ENCODE data around the gene USP2.

Gene USP2

GRCh38 chr11:119320240-119320775 lies 61.2 kb downstream of the USP2 start:
- DNase-seq, result no peak

- DNase-seq, result no peak
These were observed 61.7 kb downstream of the USP2 start for GRCh38 chr11:119319700-119320239.

DNA sequence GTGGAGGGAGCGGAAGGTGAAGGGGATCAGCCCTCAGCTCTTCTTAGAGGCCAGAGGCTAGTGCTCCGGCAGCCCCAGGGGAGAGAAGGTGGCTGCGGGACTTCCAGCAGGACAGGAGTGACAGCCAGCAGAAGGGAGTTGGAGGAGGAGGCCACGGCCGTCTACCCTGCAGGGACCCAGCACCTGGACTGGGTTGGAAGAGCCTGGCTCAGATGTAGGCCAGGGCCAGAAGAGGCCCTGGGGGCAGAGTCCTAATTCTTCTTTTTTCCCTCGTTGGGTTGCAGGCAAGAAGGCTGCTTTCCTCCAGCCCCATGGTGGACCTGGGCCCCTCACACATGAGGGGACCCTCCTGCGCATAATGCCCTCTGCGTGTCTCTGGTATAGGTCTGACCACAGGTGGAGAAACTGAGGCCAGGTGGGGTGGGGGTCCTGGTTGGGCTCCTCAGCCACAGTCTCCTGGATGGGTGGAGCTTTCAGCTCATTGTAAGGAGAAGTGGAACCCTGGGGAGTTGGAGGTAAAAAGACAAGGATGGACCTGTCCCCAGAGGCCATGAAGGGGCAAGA lies 62.3 kb downstream of the USP2 start:
- DNase-seq, result no peak

DNA sequence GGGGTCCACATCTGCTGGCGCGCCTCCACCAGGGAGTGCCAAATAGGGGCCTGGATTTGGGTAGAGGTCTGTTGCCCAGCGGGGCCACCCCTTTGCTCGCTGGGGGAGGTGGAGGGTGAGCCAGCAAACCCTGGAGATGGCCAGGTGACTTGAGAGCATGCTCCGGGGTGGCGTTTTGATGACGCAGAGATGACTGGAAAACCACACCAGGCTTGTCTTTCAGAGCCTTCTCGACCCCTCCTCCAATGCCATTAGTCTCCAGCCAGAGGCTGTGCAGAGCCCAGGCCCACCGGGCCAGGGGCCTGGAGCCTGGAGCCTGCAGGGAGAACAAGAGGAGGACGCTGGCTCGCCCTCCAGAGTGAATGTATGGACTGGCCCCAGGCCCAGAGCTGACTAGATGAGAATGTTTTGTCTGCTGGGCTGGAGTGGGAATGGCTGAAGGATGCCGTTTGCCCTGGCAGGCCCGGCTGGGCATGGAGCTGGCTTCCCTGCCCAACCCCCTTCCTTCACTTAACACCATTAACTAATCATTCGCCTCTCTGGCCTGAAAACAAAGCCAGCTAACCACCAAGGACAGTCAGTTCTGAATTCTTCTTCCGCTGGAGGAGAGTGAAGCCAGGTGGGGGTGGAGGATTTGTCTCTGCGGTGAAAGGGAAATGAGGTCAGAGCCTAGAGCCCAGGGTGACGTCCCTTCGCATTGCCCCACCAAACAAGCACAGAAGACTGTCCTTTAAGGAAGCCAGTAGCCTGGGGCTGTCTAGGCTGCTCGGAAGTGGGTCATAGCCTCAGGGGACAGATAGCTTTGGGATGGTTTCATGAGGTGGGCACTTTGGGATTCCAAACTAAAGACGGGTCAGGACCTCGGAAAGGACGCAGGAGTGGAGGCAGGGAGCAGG lies 63.0 kb downstream of the USP2 start:
- DNase-seq, result peak; percentile 39 to 51

DNA sequence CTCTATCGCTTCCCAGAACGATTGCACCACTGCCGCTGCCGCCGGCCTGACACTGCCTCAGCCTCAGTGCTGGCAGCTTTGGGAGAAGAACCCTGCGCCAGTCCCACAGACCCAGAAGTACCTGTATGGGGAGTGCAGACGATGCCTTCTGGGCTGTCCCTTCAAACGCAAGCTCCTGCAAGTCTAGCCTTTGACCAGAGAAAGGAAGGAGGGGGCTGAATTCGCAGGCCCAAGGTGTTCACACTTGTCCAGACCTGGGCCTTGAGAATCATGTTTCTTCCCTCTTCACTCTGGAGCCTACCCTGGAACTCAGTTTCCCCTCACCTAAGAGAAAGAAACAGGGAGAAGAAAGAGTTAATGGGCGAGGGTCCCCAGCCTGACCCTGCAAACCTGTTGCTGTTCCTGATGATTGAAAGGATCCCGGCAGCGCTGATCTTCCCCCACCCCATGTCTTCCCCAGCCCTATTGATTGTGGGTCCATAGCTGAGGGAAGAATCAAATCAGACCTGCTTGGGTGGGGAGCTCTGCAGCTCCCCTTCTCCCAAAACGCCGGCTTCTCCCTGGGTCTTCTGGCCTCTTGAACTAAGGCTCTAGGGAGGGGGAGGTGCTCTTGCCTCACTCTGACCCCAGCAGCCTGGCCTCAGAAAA lies 63.8 kb downstream of the USP2 start:
- no peak for DNase-seq

- no peak for DNase-seq
These were observed 64.5 kb downstream of the USP2 start, which contains the start of gene MCAM for GRCh38 chr11:119316729-119317591. TSS of gene MCAM (minus strand) at chr11:119317130. CDS start at chr11:119317101, 29 bp downstream.

DNA sequence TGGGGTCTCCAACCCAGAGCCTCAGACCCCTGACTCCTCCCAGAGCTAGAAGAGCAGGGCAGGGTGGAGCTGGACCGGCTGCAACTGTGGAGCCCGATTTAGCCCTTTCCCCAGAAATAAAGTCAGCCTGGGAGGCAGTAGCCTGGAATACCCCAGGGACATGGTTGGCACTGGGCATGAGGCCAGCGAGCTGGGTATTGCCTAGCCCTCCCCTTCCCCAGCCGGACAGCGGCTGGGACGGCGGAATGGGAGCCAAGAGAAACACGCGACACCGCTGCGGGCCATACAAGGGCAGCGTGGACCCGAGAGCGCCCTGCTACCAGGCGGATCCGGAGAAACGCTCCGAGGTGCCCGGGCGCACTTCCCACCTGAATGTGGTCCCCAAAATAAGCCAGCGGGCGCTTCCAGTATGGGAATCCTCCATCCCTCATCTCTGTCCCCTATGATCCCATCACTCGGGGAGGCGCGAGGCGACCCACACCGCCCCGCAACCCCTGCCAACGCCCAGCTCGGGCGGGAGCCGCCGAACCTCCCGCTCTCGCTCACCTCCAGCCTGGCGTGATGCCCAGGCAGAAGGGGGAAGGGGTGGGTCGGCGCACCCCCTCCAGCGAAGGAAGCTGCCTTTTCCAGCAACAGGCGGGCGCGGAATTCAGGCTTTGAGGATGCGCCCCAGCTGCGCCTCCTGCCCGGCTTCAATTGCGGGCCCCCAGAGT lies 65.3 kb downstream of the USP2 start:
- DNase-seq, result no peak

- DNase-seq, result peak; percentile 46 to 48
These were observed 66.1 kb downstream of the USP2 start for GRCh38 chr11:119315131-119316015.

- no peak for DNase-seq
These were observed 66.8 kb downstream of the USP2 start for GRCh38 chr11:119314726-119315125.

DNA sequence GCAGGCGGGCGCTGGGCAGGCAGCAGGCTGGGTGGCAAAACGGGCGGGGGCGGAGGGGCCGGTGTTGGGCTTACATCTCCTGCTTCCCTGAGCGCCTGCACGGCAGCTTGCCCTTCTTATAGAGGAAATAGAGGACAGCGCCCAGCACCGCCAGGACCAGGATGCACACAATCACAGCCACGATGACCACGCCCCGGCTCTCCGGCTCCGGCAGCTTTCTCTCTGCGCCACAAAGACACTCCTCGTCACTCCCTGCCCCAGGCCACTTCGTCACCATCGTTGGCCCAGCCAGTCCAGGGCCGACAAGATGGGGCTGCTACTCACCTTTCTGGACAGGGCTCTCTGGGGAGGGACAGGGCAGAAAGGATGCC lies 70.8 kb downstream of the USP2 start:
- no peak for DNase-seq

DNA sequence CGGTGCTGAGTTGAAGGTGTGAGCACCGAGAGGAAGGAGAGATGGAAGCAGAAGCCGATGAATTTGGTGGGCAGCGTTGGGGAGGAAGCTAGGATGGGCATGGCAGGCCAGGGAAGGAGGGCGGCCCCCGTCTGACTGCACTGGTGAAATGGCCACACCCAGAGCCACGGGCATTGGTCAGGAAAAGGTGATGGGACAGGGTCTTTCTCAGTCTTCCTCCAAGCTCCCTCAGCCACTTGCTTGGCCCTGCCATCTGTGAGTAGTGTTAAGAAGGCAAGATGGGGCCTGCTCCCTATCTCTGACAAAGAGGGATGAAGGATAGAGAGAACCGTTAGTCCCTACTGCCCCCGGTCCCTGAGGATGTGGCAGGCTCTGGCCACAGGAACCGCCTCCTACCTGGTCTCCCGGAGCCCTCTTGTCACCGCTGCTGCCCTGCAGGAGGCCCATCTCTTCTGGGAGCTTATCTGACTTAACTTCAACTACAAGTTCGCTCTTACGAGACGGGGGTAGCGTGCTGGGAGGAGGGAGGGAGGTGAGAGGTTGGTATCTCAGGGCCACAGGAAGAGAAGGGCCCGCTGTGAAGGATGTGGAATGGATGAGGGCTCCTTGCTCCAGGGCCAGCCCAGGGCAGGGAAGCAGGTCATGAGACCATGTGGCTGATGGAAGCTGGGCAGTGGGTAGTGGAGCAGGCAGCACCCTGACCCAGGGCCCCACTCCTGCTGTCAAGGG lies 71.4 kb downstream of the USP2 start:
- DNase-seq, result no peak

DNA sequence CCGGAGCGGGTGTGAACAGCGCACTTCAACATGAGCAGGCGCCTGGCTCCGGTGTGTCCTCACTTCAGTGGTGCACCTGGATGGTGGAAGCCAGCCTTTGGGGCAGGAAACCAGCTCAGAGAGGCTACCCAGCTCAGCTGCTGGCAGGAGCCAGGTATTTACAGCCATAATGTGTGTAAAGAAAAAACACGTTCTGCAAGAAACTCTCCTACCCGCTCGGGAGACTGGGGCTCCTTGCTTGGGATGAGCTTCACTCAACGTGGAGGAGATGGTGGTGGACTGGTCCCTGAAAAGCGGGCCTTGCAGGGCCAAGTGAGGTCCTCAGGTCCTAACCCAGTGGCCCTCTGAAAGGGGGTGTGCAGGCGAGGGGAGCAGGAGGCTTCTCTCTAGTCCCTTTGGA lies 72.1 kb downstream of the USP2 start:
- DNase-seq, result no peak

- DNase-seq, result no peak
These were observed 73.5 kb downstream of the USP2 start for GRCh38 chr11:119307974-119308373.

- no peak for DNase-seq
These were observed 74.3 kb downstream of the USP2 start for GRCh38 chr11:119307219-119307618.

DNA sequence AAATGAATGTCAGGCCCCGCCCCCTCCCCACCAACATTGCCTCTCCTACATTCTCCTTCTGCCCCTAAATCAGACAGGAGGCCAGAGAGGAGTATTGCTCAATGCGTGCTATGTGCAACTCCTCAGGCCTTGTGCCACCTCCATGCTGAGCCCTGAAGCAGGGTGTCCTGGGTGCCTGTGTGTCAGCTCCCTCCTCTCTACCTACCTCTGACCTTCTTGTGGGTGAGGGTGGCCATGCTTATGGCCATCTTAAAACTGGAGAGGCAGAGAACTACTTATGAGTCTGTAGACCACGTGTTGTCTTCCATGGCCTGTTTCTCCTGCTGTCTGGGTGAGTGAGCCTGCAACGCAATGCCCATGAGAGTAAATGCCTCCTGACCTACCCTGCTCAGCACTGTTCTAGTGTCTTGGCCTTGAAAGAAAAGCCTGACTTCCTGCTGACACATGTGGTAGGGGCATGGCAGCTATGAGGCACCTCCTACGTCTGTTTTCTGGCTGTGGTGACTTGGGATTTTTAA lies 75.1 kb downstream of the USP2 start:
- DNase-seq, result peak in 1 of 2 donors; percentile 55

DNA sequence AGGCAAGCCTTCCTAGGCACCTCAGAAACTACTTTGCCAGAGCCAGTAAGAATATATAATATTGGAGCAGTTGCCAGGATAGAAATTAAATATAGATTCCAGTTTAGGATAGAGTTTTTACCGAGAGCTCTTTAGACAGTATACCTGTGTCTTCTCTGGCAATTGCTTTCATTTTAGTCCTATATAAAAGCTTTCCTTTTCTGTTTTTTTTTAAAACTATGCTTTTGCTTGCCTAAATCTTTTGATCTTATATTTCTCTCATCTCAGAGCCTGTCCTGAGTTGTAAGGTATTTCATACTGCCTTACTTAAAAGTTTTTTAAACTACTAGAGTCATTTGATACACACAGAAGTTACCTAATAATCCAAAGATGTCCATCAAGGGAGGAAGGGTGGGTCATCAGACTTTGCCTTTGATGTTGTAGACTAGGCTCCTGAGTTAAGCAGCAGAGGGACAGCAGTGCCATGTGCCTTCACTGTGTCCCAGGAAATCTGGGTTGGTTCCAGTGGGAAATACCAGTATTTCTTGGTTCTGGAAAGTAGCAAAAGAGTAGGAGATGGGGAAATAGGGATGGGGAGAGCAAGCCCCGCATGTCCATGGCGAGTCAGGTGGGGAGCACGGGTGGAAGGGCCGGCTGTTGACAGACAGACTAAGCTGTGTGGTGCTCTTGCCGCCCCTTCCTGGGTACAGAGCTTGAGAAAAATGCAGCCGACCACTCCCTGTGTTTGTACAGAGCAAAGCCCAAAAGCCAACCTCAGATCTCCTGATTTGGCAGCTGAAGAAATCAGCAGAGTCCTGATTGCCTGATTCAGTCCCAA lies 75.7 kb downstream of the USP2 start:
- DNase-seq, result no peak

Measured in CD4-positive, alpha-beta T cell treated with Interleukin-4 for 1 hour (primary cell).